Suppressor macrophage treated with lipopolysaccharide for 4 hours (primary cell): ENCODE data around the gene TMEM101.
"Not testable (repeated sequence)": the region's sequence is repeated elsewhere in the genome, so short reads cannot be mapped to it uniquely, and the experiment has no call there.

ENCODE experiments used
- DNase-seq: peaks from one replicate; pipeline ENCODE4 v3.0.0-alpha.2; 2020

TMEM101 gene

GRCh38 chr17:43972444-43973212, 42.1 kb downstream of the TMEM101 start:
- not testable (repeated sequence) for DNase-seq

- not testable (repeated sequence) for DNase-seq
Measured at GRCh38 chr17:43971436-43971835, 43.3 kb downstream of the TMEM101 start.

GRCh38 chr17:43970366-43970765, 44.4 kb downstream of the TMEM101 start:
- no peak for DNase-seq

GRCh38 chr17:43967251-43967875, 47.4 kb downstream of the TMEM101 start:
- no peak for DNase-seq

GRCh38 chr17:43966276-43966675, 48.5 kb downstream of the TMEM101 start:
- DNase-seq, result no peak

- DNase-seq, result no peak
Measured at GRCh38 chr17:43962479-43962878, 52.3 kb downstream of the TMEM101 start.

- DNase-seq, result no peak
Measured at GRCh38 chr17:43961954-43962353, 52.8 kb downstream of the TMEM101 start.

GRCh38 chr17:43961292-43961691, 53.5 kb downstream of the TMEM101 start:
- not testable (repeated sequence) for DNase-seq
